Ovary (tissue), 9 donors: Measurements from ENCODE around the gene ARSG. TPM values are rescaled to one million over a fixed set of nuclear protein-coding genes. Genes with fewer than 3 reads are reported as not detected.

ENCODE experiments used
- DNase-seq, 5 donors: peaks; one replicate each; pipeline ENCODE4 v3.0.0-alpha.2; 2019 to 2020
- H3K27ac ChIP-seq, 2 donors: fragments of 200-600 bp; one replicate each; pipeline versions ENCODE4 v1.5.1 to v1.8.0; 2019 to 2022
- H3K27me3 ChIP-seq: fragments of 200-600 bp; one replicate; pipeline ENCODE4 v1.8.0; 2022
- H3K36me3 ChIP-seq: fragments of 200-600 bp; sonication (generic); one replicate; pipeline ENCODE4 v1.5.1; 2019
- H3K4me1 ChIP-seq: one replicate; pipeline ENCODE4 v1.8.1; 2013; ENCODE audit warnings: mild to moderate bottlenecking, moderate library complexity; ENCODE audit not compliant: insufficient read depth
- H3K4me3 ChIP-seq: fragments of 200-600 bp; sonication (generic); one replicate; pipeline ENCODE4 v1.5.1; 2017
- H3K9me3 ChIP-seq, 2 donors: fragments of 200-600 bp in 1 of 2; sonication (generic) in 1 of 2; one replicate each; pipeline versions ENCODE4 v1.5.1 to v1.8.1; 2013 to 2019; ENCODE audit warnings: mild to moderate bottlenecking in 1 of 2, moderate library complexity in 1 of 2
- EP300 ChIP-seq: sonication (generic); formaldehyde crosslinking; IDR thresholded peaks from one replicate; pipeline ENCODE4 v1.6.1; 2017; ENCODE audit warnings: antibody characterized with exemption
- POLR2A ChIP-seq: fragments of 450-650 bp; IDR thresholded peaks from one replicate; pipeline ENCODE4 v1.6.1; 2017; ENCODE audit warnings: antibody characterized with exemption, mild to moderate bottlenecking, moderate library complexity
- WGBS, 3 donors: extraction: QIAGEN DNeasy Blood & Tissue Kit in 1 of 3; methylation state at CpG; one replicate each; pipeline versions ENCODE4 v1.1.5 to v1.1.7; 2013 to 2017; 5-methylcytosine and 5-hydroxymethylcytosine counted together
- intact Hi-C, 4 donors: fragments of 100-400 bp; cut with DNase I; formaldehyde crosslinking; loops; one replicate each; pipeline versions ENCODE4 v1.11.0 to v1.15.1; 2022 to 2023
- polyA plus RNA-seq, 2 donors: library from polyadenylated mRNA; stranded (reverse); fragments of 200-250 nt in 1 of 2; fragments of 350-450 nt in 1 of 2; fragmentation: Illumina TruSeq in 1 of 2; extraction: RNeasy Lipid Tissue Mini Kit (QIAGEN cat#74804) in 1 of 2; gene quantifications; one replicate each; pipeline ENCODE4 v1.2.3, GENCODE V29; 2013 to 2014
- total RNA-seq, 7 donors: library from RNA; depleted of rRNA in 2 of 7; stranded (reverse); fragments of >200 nt in 2 of 7; fragmentation: NEBNext Ultra II Directional in 3 of 7; extraction: Animal tissue kit (Norgen Biotek cat#: 25700) in 3 of 7; gene quantifications; one replicate each; pipeline versions ENCODE4 v1.1.0 to v1.2.4, GENCODE V29; 2016 to 2023
- TF ChIP-seq, protein P1 (sequence below), 3 donors: fragments of 450-650 bp in 2 of 3; fragments of 200-600 bp in 1 of 3; IDR thresholded peaks; one replicate each; pipeline versions ENCODE4 v1.5.1 to v1.8.0; 2016 to 2022; ENCODE audit warnings: antibody characterized with exemption in 3 of 3, mild to moderate bottlenecking in 1 of 3
- donor health status: DM: no; HTN: no; CAD: no; lungs with moderate emphysema.
- donor health status: DM: no; HTN: no; CAD: no.
- donor health status: Bipolar disorder and iron deficiency.
- donor health status: DM: yes; HTN: yes; CAD: no.
- donor health status: DM: no; HTN: no; CAD: no.
- donor health status: DM: yes; HTN: yes; CAD: no.

Gene ARSG
- total and polyA plus RNA-seq, 9 donors, result 5.2 to 19.8 (median 11.1) TPM

DNA sequence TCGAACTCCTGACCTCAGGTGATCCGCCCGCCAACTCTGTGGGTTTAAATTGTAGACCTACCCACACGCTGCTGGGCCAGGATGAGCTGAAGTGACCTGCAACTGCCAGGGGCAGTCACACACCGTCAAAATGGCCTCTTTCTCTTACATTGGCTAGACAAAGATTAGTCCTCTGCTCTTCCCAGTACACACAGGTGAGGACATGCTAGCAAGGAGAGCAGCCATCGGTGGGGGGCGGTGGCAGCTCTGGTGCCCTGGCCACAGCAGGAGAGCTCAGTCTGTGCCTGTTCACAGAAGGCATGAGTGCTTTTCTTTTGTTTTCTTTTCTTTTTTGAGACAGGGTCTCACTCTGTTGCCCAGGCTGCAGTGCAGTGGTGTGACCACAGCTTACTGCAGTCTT, 136.3 kb downstream of the ARSG start:
- TF ChIP-seq EP300 (no peak), POLR2A (no peak)
- TF ChIP-seq, protein P1, sequence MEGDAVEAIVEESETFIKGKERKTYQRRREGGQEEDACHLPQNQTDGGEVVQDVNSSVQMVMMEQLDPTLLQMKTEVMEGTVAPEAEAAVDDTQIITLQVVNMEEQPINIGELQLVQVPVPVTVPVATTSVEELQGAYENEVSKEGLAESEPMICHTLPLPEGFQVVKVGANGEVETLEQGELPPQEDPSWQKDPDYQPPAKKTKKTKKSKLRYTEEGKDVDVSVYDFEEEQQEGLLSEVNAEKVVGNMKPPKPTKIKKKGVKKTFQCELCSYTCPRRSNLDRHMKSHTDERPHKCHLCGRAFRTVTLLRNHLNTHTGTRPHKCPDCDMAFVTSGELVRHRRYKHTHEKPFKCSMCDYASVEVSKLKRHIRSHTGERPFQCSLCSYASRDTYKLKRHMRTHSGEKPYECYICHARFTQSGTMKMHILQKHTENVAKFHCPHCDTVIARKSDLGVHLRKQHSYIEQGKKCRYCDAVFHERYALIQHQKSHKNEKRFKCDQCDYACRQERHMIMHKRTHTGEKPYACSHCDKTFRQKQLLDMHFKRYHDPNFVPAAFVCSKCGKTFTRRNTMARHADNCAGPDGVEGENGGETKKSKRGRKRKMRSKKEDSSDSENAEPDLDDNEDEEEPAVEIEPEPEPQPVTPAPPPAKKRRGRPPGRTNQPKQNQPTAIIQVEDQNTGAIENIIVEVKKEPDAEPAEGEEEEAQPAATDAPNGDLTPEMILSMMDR (IDR thresholded peaks at IDR 0.05), result no peak
- H3K4me3 ChIP-seq, result no peak overlapping the region
- H3K36me3 ChIP-seq, result no peaks in the 10 kb centered on the region
- no peaks in the 10 kb centered on the region for H3K4me1 ChIP-seq
- H3K9me3 ChIP-seq, result no peaks in the 10 kb centered on the region
- no peak overlapping the region for H3K27ac ChIP-seq
- intact Hi-C loops, result no loop called here
- no peak for DNase-seq
- H3K27me3 ChIP-seq, result no peaks in the 10 kb centered on the region
- 92 to 96% (median 95%) methylated on average over 7 of the region's 7 CpGs for WGBS, 3 donors

DNA sequence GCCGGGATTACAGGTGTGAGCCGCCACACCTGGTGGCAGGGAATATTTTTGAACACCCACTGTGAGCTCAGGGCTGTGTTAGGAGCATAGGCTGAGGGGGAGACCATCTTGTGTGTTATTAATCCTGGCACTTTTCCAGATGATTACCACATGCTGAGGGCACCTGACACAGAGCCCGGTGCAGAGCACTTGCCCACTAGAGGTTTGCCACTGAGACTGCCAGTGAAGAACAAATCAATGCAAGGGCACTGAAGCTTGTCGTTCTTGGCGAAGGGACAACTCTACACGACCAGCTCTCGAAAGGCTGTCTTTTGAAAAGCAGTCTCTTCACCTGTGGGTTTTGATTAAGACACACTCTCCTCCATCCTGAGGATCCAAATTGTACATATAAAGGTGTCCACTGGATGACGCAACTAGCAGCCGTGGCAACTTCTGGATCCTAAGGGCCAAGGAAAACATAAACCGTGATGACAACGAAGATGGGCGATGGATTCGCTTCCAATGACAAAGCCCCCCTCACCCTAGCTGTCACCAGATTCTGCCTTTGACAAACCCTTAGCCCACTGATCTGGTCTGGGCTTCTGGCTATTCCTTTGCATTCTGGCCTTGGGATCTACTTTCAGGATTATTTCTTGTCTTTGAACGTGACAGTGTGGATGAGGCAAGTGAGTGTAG, 137.3 kb downstream of the ARSG start:
- intact Hi-C loops, result no loop called here
- TF ChIP-seq POLR2A (no peak), EP300 (no peak)
- TF ChIP-seq, protein P1 (IDR thresholded peaks at IDR 0.05), result no peak
- no peaks in the 10 kb centered on the region for H3K27me3 ChIP-seq
- no peaks in the 10 kb centered on the region for H3K36me3 ChIP-seq
- H3K4me1 ChIP-seq, result no peaks in the 10 kb centered on the region
- DNase-seq, result peak in 1 of 5 donors; percentile 7
- 87 to 91% (median 89%) methylated on average over 14 of the region's 14 CpGs for WGBS, 3 donors
- H3K27ac ChIP-seq, result no peak overlapping the region
- no peak overlapping the region for H3K4me3 ChIP-seq
- no peaks in the 10 kb centered on the region for H3K9me3 ChIP-seq

DNA sequence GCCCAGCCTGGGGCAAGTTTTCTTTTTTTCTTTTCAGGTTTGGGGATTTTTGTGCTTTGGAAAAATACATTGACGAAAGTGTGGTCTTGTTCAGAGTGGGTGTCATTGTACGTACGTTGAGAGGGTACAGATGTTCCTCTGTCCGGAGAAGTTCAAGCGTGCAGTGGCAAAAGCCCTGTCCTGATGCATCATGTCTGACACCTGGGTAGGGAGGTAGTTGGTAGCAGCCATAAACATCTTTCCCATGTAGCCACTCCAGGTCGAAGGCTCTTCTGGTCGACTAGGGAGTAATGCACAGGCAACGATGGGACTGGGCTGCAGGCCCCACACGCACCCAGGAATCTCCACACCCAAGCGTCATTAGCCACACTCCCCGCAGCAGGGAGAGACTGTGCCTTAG, 138.6 kb downstream of the ARSG start:
- H3K4me1 ChIP-seq, result no peaks in the 10 kb centered on the region
- 88 to 93% (median 89%) methylated on average over 11 of the region's 11 CpGs for WGBS, 3 donors
- DNase-seq, result no peak
- intact Hi-C loops, result loop anchor here in 3 of 4 donors (10.0 kb wide), 1 partner anchor 165 kb away; no protein-coding TSS in a partner anchor
- H3K4me3 ChIP-seq, result no peak overlapping the region
- no peaks in the 10 kb centered on the region for H3K27me3 ChIP-seq
- H3K9me3 ChIP-seq, result no peaks in the 10 kb centered on the region
- H3K36me3 ChIP-seq, result no peaks in the 10 kb centered on the region
- TF ChIP-seq POLR2A (no peak), EP300 (no peak)
- TF ChIP-seq, protein P1 (IDR thresholded peaks at IDR 0.05), result no peak
- H3K27ac ChIP-seq, result no peak overlapping the region

DNA sequence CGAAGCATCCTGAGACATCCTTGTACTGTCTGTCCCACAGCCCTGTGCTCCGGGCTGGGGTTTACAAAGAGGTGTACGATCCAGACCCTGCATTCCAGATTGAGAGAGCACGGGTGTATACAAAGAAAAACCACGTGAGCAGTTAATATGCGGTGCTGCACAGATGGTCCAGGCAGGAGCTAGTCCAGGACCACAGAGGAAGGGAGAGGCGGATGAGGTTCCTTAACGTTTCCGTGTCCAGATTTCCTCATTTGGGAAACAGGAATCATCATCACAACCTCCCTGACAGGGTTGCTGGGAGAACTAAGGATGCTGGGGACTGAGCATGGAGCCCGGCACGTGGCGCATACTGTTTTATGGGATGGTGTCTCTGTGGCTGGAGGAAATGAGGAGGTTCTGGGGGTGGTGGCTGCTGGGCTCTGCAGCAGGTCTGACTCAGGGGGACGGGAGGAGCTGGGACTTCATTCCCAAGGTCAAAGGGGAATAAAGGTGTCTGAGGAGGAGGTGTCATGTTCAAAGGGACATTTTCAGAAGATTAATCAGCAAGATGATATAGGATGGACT, 139.8 kb downstream of the ARSG start:
- no peak overlapping the region for H3K27ac ChIP-seq
- H3K36me3 ChIP-seq, result no peaks in the 10 kb centered on the region
- DNase-seq, result no peak
- WGBS, 3 donors, result 83 to 86% (median 86%) methylated on average over 13 of the region's 13 CpGs
- no peaks in the 10 kb centered on the region for H3K4me1 ChIP-seq
- H3K27me3 ChIP-seq, result no peaks in the 10 kb centered on the region
- H3K9me3 ChIP-seq, result no peaks in the 10 kb centered on the region
- H3K4me3 ChIP-seq, result no peak overlapping the region
- intact Hi-C loops, result loop anchor here in 3 of 4 donors (10.0 kb wide), 1 partner anchor 166 kb away; no protein-coding TSS in a partner anchor
- TF ChIP-seq POLR2A (no peak), EP300 (no peak)
- TF ChIP-seq, protein P1 (IDR thresholded peaks at IDR 0.05), result no peak
